EH (cell line): ENCODE measurements around the gene CMTM5.
"Not testable (repeated sequence)": the region's sequence is repeated elsewhere in the genome, so short reads cannot be mapped to it uniquely, and the experiment has no call there.

Experiments used
- DNase-seq: peaks from one replicate; pipeline ENCODE4 v3.0.0-alpha.2; 2015; ENCODE audit warnings: low read depth

The CMTM5 gene

GRCh38 chr14:23378612-23379220, 1.9 kb downstream of the CMTM5 start:
- DNase-seq: no peak

- peak; percentile 45 for DNase-seq
Observed at GRCh38 chr14:23379366-23380196, 2.7 kb downstream of the CMTM5 start.

- no peak for DNase-seq
Observed at GRCh38 chr14:23380197-23380914, 3.5 kb downstream of the CMTM5 start.

GRCh38 chr14:23380976-23381375, 4.1 kb downstream of the CMTM5 start:
- no peak for DNase-seq

GRCh38 chr14:23381871-23382270, 5.0 kb downstream of the CMTM5 start:
- no peak for DNase-seq

GRCh38 chr14:23382276-23382675, 5.4 kb downstream of the CMTM5 start:
- no peak for DNase-seq

GRCh38 chr14:23382731-23383440, 6.0 kb downstream of the CMTM5 start:
- no peak for DNase-seq

- no peak for DNase-seq
Observed at GRCh38 chr14:23384364-23385080, 7.7 kb downstream of the CMTM5 start.

GRCh38 chr14:23385244-23385641, 8.4 kb downstream of the CMTM5 start:
- DNase-seq: no peak

- no peak for DNase-seq
Observed at GRCh38 chr14:23385642-23386265, 8.9 kb downstream of the CMTM5 start.

- DNase-seq: not testable (repeated sequence)
Observed at GRCh38 chr14:23386266-23386657, 9.4 kb downstream of the CMTM5 start.

GRCh38 chr14:23386999-23387398, 10.2 kb downstream of the CMTM5 start:
- DNase-seq: no peak

GRCh38 chr14:23387916-23388882, 11.4 kb downstream of the CMTM5 start:
- no peak for DNase-seq

GRCh38 chr14:23388996-23389395, 12.2 kb downstream of the CMTM5 start:
- no peak for DNase-seq

GRCh38 chr14:23389396-23389795, 12.6 kb downstream of the CMTM5 start:
- no peak for DNase-seq

GRCh38 chr14:23389871-23390270, 13.0 kb downstream of the CMTM5 start:
- not testable (repeated sequence) for DNase-seq

GRCh38 chr14:23392613-23393012, 15.8 kb downstream of the CMTM5 start:
- no peak for DNase-seq

GRCh38 chr14:23396126-23396525, 19.3 kb downstream of the CMTM5 start:
- no peak for DNase-seq

- no peak for DNase-seq
Observed at GRCh38 chr14:23396781-23397407, 20.0 kb downstream of the CMTM5 start.

- no peak for DNase-seq
Observed at GRCh38 chr14:23398348-23398747, 21.5 kb downstream of the CMTM5 start.
